Measurements from ENCODE around the gene HSPA6. TPM values are rescaled to one million over a fixed set of nuclear protein-coding genes. Genes with fewer than 3 reads are reported as not detected.
"Not testable (repeated sequence)": the region's sequence is repeated elsewhere in the genome, so short reads cannot be mapped to it uniquely, and the experiment has no call there.

The HSPA6 gene
- total and polyA plus RNA-seq, 2 experiments from 2014 or later, result not detected

- TF ChIP-seq ZNF331 (CRISPR knock-in tag; IDR thresholded peaks at IDR 0.05; ENCODE audit: low read depth) (no peak), NANOG (IDR thresholded peaks at IDR 0.05; ENCODE audit: borderline replicate concordance) (no peak), EZH2phosphoT487 (IDR thresholded peaks at IDR 0.05; ENCODE audit: unreplicated experiment) (no peak), REST (IDR thresholded peaks at IDR 0.05; ENCODE audit: unreplicated experiment) (no peak), ETS1 (IDR thresholded peaks at IDR 0.05) (no peak)
Observed at GRCh38 chr1:161549652-161550051, 25.3 kb downstream of the HSPA6 start, which contains the start of gene FCGR3A (continued).

- not testable (repeated sequence) for H3K4me1 Mint-ChIP-seq; H3K36me3 Mint-ChIP-seq (ENCODE audit: low read depth); ATAC-seq; H3K4me2 ChIP-seq; H3K4me1 ChIP-seq (ENCODE audit: insufficient read depth); H4K20me1 ChIP-seq (replicated peaks; ENCODE audit: insufficient read depth); H2AFZ ChIP-seq; H3K27me3 Mint-ChIP-seq (ENCODE audit: insufficient read depth, low read depth, poor library complexity); H3K27ac ChIP-seq (ENCODE audit: low read depth); H3K27ac Mint-ChIP-seq; H3K36me3 ChIP-seq (ENCODE audit: insufficient read depth); DNase-seq (ENCODE audit: low spot score); H3K9me3 Mint-ChIP-seq; H3K27me3 ChIP-seq (ENCODE audit: insufficient read depth); H3K79me2 ChIP-seq (replicated peaks; ENCODE audit: insufficient read depth); H3K4me3 Mint-ChIP-seq; H3F3A ChIP-seq (replicated peaks; ENCODE audit: low read depth); H3K4me3 ChIP-seq; H3K9me2 ChIP-seq (ENCODE audit: insufficient read depth)
Observed at GRCh38 chr1:161550942-161551341, 26.6 kb downstream of the HSPA6 start.

GRCh38 chr1:161553631-161554030 lies 29.3 kb downstream of the HSPA6 start:
- H3K36me3 Mint-ChIP-seq (ENCODE audit: low read depth); H3K27me3 Mint-ChIP-seq (ENCODE audit: insufficient read depth, low read depth, poor library complexity); H3K4me1 ChIP-seq (ENCODE audit: insufficient read depth); DNase-seq (ENCODE audit: low spot score); H3F3A ChIP-seq (replicated peaks; ENCODE audit: low read depth); H3K4me2 ChIP-seq; ATAC-seq; H3K4me3 ChIP-seq; H3K79me2 ChIP-seq (replicated peaks; ENCODE audit: insufficient read depth); H4K20me1 ChIP-seq (replicated peaks; ENCODE audit: insufficient read depth); H3K27ac ChIP-seq (ENCODE audit: low read depth); H3K9me3 Mint-ChIP-seq; H3K27ac Mint-ChIP-seq; H3K4me1 Mint-ChIP-seq; H3K4me3 Mint-ChIP-seq; H2AFZ ChIP-seq; H3K27me3 ChIP-seq (ENCODE audit: insufficient read depth); H3K36me3 ChIP-seq (ENCODE audit: insufficient read depth); H3K9me2 ChIP-seq (ENCODE audit: insufficient read depth): not testable (repeated sequence)

GRCh38 chr1:161554340-161554739 lies 30.0 kb downstream of the HSPA6 start:
- not testable (repeated sequence) for H3K4me2 ChIP-seq; H3K27me3 Mint-ChIP-seq (ENCODE audit: insufficient read depth, low read depth, poor library complexity); H3K9me2 ChIP-seq (ENCODE audit: insufficient read depth); H3K27me3 ChIP-seq (ENCODE audit: insufficient read depth); DNase-seq (ENCODE audit: low spot score); H3K36me3 ChIP-seq (ENCODE audit: insufficient read depth); H3K27ac Mint-ChIP-seq; ATAC-seq; H3K9me3 Mint-ChIP-seq; H3K79me2 ChIP-seq (replicated peaks; ENCODE audit: insufficient read depth); H3K4me1 Mint-ChIP-seq; H2AFZ ChIP-seq; H3K27ac ChIP-seq (ENCODE audit: low read depth); H3K4me3 ChIP-seq; H3F3A ChIP-seq (replicated peaks; ENCODE audit: low read depth); H3K4me3 Mint-ChIP-seq; H3K4me1 ChIP-seq (ENCODE audit: insufficient read depth); H4K20me1 ChIP-seq (replicated peaks; ENCODE audit: insufficient read depth); H3K36me3 Mint-ChIP-seq (ENCODE audit: low read depth)

GRCh38 chr1:161554815-161555417 lies 30.6 kb downstream of the HSPA6 start:
- H3K27me3 ChIP-seq (ENCODE audit: insufficient read depth); H3K27me3 Mint-ChIP-seq (ENCODE audit: insufficient read depth, low read depth, poor library complexity); H3K4me1 Mint-ChIP-seq; DNase-seq (ENCODE audit: low spot score); H3F3A ChIP-seq (replicated peaks; ENCODE audit: low read depth); H3K36me3 Mint-ChIP-seq (ENCODE audit: low read depth); H3K27ac ChIP-seq (ENCODE audit: low read depth); H3K27ac Mint-ChIP-seq; H3K4me3 Mint-ChIP-seq; H3K4me3 ChIP-seq; H3K9me3 Mint-ChIP-seq; H3K79me2 ChIP-seq (replicated peaks; ENCODE audit: insufficient read depth); H4K20me1 ChIP-seq (replicated peaks; ENCODE audit: insufficient read depth); H3K36me3 ChIP-seq (ENCODE audit: insufficient read depth); H3K4me1 ChIP-seq (ENCODE audit: insufficient read depth); H3K4me2 ChIP-seq; H3K9me2 ChIP-seq (ENCODE audit: insufficient read depth); H2AFZ ChIP-seq; ATAC-seq: not testable (repeated sequence)

Measured in GM23338 (cell line).